Endothelial cell of umbilical vein (primary cell): ENCODE measurements around the gene CRY2. TPM values are rescaled to one million over a fixed set of nuclear protein-coding genes. Genes with fewer than 3 reads are reported as not detected.

Experiments used
- BruUV-seq: library from RNA; stranded (reverse); fragments of 400-500 nt; replicated peaks from 2 replicates; lab custom pipeline; 2021; lab: Mats Ljungman, UMichigan
- CTCF ChIA-PET: fragments of 300-600, 350-600 bp; sonication (Branson Sonifier 250); formaldehyde crosslinking; loops from one replicate; lab custom pipeline; 2021; ENCODE audit warnings: antibody characterized with exemption, inconsistent platforms; lab: Charles Lee
- POLR2A ChIA-PET: fragments of 300-600, 350-600 bp; sonication (Branson Sonifier 250); formaldehyde crosslinking; loops from one replicate; lab custom pipeline; 2021; ENCODE audit warnings: antibody characterized with exemption, inconsistent platforms; lab: Charles Lee
- DNase-seq: peaks from one replicate; pipeline ENCODE4 v3.0.0-alpha.2; 2011; ENCODE audit warnings: low read depth, low spot score
- FAIRE-seq: peaks from 2 replicates; lab custom pipeline; 2011; peaks lifted over from hg19 to GRCh38; lab: Jason Lieb, UNC
- H2AFZ ChIP-seq: 2 replicates; pipeline ENCODE4 v1.6.0; 2012; ENCODE audit warnings: low read depth, low read length, control low read depth, inconsistent platforms
- H3K27ac ChIP-seq: 2 replicates; pipeline ENCODE4 v1.5.1; 2011; ENCODE audit warnings: low read depth, mild to moderate bottlenecking, control low read depth, low read length, moderate library complexity; ENCODE audit not compliant: insufficient read depth
- H3K27me3 ChIP-seq, 2 experiments: 2 replicates each; pipeline versions ENCODE4 v1.6.0 to v1.6.1; 2011; ENCODE audit warnings: low read length in 2 of 2, mixed read lengths in 1 of 2; ENCODE audit not compliant: control insufficient read depth in 2 of 2, insufficient read depth in 2 of 2
- H3K36me3 ChIP-seq, 2 experiments: 2 replicates in 1 of 2; 3 replicates in 1 of 2; pipeline ENCODE4 v1.5.1; 2011; ENCODE audit warnings: low read length in 2 of 2, mild to moderate bottlenecking in 1 of 2, moderate library complexity in 1 of 2; ENCODE audit not compliant: control insufficient read depth in 2 of 2, insufficient read depth in 2 of 2; ENCODE audit errors: extremely low read depth in 1 of 2
- H3K4me1 ChIP-seq: 3 replicates; pipeline ENCODE4 v1.5.1; 2011; ENCODE audit warnings: mild to moderate bottlenecking, low read length; ENCODE audit not compliant: control insufficient read depth, insufficient read depth; ENCODE audit errors: extremely low read depth
- H3K4me2 ChIP-seq: 2 replicates; pipeline ENCODE4 v1.6.1; 2011; ENCODE audit warnings: low read length, control low read depth, mixed read lengths; ENCODE audit not compliant: insufficient read depth
- H3K4me3 ChIP-seq, 3 experiments: fragments of 200-600 bp in 1 of 3; sonication (generic), shearing (Covaris generic) in 1 of 3; replicated peaks in 1 of 3; 2 replicates each; pipeline ENCODE4 v1.5.1; 2011 to 2016; ENCODE audit warnings: control low read depth in 3 of 3, low read length in 3 of 3, mild to moderate bottlenecking in 2 of 3, inconsistent platforms in 1 of 3, low read depth in 1 of 3, moderate library complexity in 1 of 3; ENCODE audit not compliant: insufficient read depth in 1 of 3
- H3K79me2 ChIP-seq: 2 replicates; pipeline ENCODE4 v1.6.0; 2012; ENCODE audit warnings: low read length, inconsistent platforms; ENCODE audit not compliant: control insufficient read depth, insufficient read depth
- H3K9ac ChIP-seq: replicated peaks from 2 replicates; pipeline ENCODE3; 2011; ENCODE audit warnings: low read length, control low read depth; ENCODE audit not compliant: insufficient read depth; ENCODE audit errors: extremely low read depth
- H3K9me1 ChIP-seq: replicated peaks from 3 replicates; pipeline ENCODE4 v1.6.0; 2011; ENCODE audit warnings: mild to moderate bottlenecking, low read length; ENCODE audit not compliant: control insufficient read depth, insufficient read depth; ENCODE audit errors: extremely low read depth
- H3K9me3 ChIP-seq: replicated peaks from 2 replicates; pipeline ENCODE4 v1.5.1; 2012; ENCODE audit warnings: low read length, inconsistent platforms; ENCODE audit not compliant: control insufficient read depth, insufficient read depth
- H4K20me1 ChIP-seq: replicated peaks from 2 replicates; pipeline ENCODE3; 2011; ENCODE audit warnings: mild to moderate bottlenecking, low read length; ENCODE audit not compliant: control insufficient read depth, insufficient read depth; ENCODE audit errors: extremely low read depth
- EZH2 ChIP-seq: IDR thresholded peaks from 2 replicates; pipeline ENCODE4 v1.6.1; 2012; ENCODE audit warnings: borderline replicate concordance, low read depth, mild to moderate bottlenecking, moderate library complexity, low read length, inconsistent platforms; ENCODE audit not compliant: severe bottlenecking
- FOS ChIP-seq: IDR thresholded peaks from 2 replicates; pipeline ENCODE4 v1.6.1; 2011; ENCODE audit warnings: mild to moderate bottlenecking, low read length, moderate library complexity, borderline replicate concordance; ENCODE audit not compliant: insufficient read depth
- GATA2 ChIP-seq: IDR thresholded peaks from 2 replicates; pipeline ENCODE4 v1.7.0; 2011; ENCODE audit warnings: low read depth, mild to moderate bottlenecking, moderate library complexity, mixed read lengths, low read length; ENCODE audit not compliant: insufficient read length, insufficient read depth
- JUN ChIP-seq: IDR thresholded peaks from 2 replicates; pipeline ENCODE4 v1.6.1; 2011; ENCODE audit warnings: borderline replicate concordance, low read depth; ENCODE audit not compliant: insufficient read length, insufficient read depth
- MAX ChIP-seq: IDR thresholded peaks from 2 replicates; pipeline ENCODE4 v1.6.1; 2011; ENCODE audit not compliant: insufficient read depth, insufficient read length
- MYC ChIP-seq: IDR thresholded peaks from one replicate; pipeline ENCODE4 v1.6.1; 2011; ENCODE audit warnings: mild to moderate bottlenecking, low read depth, low read length
- POLR2A ChIP-seq: IDR thresholded peaks from 2 replicates; pipeline ENCODE4 v1.6.1; 2012; ENCODE audit warnings: low read depth, mild to moderate bottlenecking, control low read depth, low read length
- dilution Hi-C: fragments of 300-500 bp; cut with MboI; formaldehyde crosslinking; loops from one replicate; pipeline ENCODE4 v1.15.0; 2019; ENCODE audit warnings: low sequenced_read_pairs; ENCODE audit not compliant: extremely low pct_ligation_motif_present
- intact Hi-C: fragments of 100-400 bp; cut with micrococcal nuclease; formaldehyde crosslinking; loops from one replicate; pipeline ENCODE4 v1.10.0; 2022
- polyA plus RNA-seq, 4 experiments: library from polyadenylated mRNA; depleted of rRNA in 3 of 4; stranded (reverse) in 3 of 4; unstranded in 1 of 4; fragments of >200 nt; gene quantifications; 2 replicates each; pipeline versions ENCODE4 v1.2.1 to v1.2.3, GENCODE V29; 2011 to 2012; ENCODE audit warnings: missing spikeins in 1 of 4
- total RNA-seq: library from RNA; stranded (reverse); gene quantifications from 2 replicates; pipeline ENCODE4 v1.2.3, GENCODE V29; 2021
- TF ChIP-seq, protein P1 (sequence below), 2 donors: IDR thresholded peaks; 1 replicate in 1 of 2; 2 replicates in 1 of 2; pipeline ENCODE4 v1.5.1; 2011; ENCODE audit warnings: low read length in 2 of 2, mild to moderate bottlenecking in 2 of 2, moderate library complexity in 2 of 2, control low read depth in 1 of 2, inconsistent platforms in 1 of 2, low read depth in 1 of 2; ENCODE audit not compliant: insufficient read depth in 1 of 2; ENCODE audit errors: extremely low read depth in 1 of 2

The CRY2 gene
- total and polyA plus RNA-seq, 2 donors (not counting 3 experiments of a cell fraction or from before 2014, with no cell fraction given) = 7.7 to 11.7 TPM

GRCh38 chr11:45880772-45881570, 33.7 kb downstream of the CRY2 start:
- H3K9ac ChIP-seq = no peak overlapping the region
- no TSS peak for BruUV-seq
- intact Hi-C loops (no loop called here), dilution Hi-C loops (no loop called here)
- DNase-seq = no peak
- H3K27ac ChIP-seq = no peak overlapping the region
- no peak overlapping the region for H3K4me2 ChIP-seq
- no peaks in the 10 kb centered on the region for H4K20me1 ChIP-seq
- FAIRE-seq = no peak
- no peak overlapping the region for H3K4me3 ChIP-seq
- H3K79me2 ChIP-seq = no peaks in the 10 kb centered on the region
- TF ChIP-seq POLR2A (no peak), MAX (no peak), EZH2 (no peak), MYC (no peak), FOS (no peak), GATA2 (no peak), JUN (no peak)
- TF ChIP-seq, protein P1, sequence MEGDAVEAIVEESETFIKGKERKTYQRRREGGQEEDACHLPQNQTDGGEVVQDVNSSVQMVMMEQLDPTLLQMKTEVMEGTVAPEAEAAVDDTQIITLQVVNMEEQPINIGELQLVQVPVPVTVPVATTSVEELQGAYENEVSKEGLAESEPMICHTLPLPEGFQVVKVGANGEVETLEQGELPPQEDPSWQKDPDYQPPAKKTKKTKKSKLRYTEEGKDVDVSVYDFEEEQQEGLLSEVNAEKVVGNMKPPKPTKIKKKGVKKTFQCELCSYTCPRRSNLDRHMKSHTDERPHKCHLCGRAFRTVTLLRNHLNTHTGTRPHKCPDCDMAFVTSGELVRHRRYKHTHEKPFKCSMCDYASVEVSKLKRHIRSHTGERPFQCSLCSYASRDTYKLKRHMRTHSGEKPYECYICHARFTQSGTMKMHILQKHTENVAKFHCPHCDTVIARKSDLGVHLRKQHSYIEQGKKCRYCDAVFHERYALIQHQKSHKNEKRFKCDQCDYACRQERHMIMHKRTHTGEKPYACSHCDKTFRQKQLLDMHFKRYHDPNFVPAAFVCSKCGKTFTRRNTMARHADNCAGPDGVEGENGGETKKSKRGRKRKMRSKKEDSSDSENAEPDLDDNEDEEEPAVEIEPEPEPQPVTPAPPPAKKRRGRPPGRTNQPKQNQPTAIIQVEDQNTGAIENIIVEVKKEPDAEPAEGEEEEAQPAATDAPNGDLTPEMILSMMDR (IDR thresholded peaks at IDR 0.05; ENCODE audit: extremely low read depth in 1 of 2, insufficient read depth in 1 of 2, low read depth in 1 of 2, low read length in 2 of 2) = no peak
- H3K36me3 ChIP-seq = no peaks in the 10 kb centered on the region
- no peaks in the 10 kb centered on the region for H3K9me3 ChIP-seq
- POLR2A ChIA-PET = interaction anchor here (0.7 kb wide), 1 partner anchor 21 kb away, joined by 3 read pairs; no protein-coding TSS in a partner anchor
- H3K4me1 ChIP-seq = no peaks in the 10 kb centered on the region
- CTCF ChIA-PET = interaction anchor here (3.7 kb wide), 1 partner anchor 9 kb away, joined by 16 read pairs; no protein-coding TSS in a partner anchor
- H2AFZ ChIP-seq = no peak overlapping the region
- H3K9me1 ChIP-seq = no peaks in the 10 kb centered on the region
- no peaks in the 10 kb centered on the region for H3K27me3 ChIP-seq
